Liver (tissue), 9 donors: ENCODE data around the gene PRAF2. TPM values are rescaled to one million over a fixed set of nuclear protein-coding genes. Genes with fewer than 3 reads are reported as not detected.

Experiments
- DNase-seq: peaks from one replicate; pipeline ENCODE4 v3.0.0-alpha.2; 2017; ENCODE audit warnings: low spot score
- H3K27ac ChIP-seq, 2 donors: one replicate each; pipeline ENCODE4 v1.7.0; 2013; ENCODE audit warnings: inconsistent platforms in 2 of 2, low read length in 2 of 2, control low read depth in 1 of 2, low read depth in 1 of 2, mild to moderate bottlenecking in 1 of 2
- H3K27me3 ChIP-seq, 4 donors: one replicate each; pipeline versions ENCODE4 v1.6.1 to v1.7.0; 2013; ENCODE audit warnings: low read length in 3 of 4, inconsistent platforms in 1 of 4, mild to moderate bottlenecking in 1 of 4, moderate library complexity in 1 of 4; ENCODE audit not compliant: control insufficient read depth in 4 of 4, insufficient read depth in 4 of 4
- H3K36me3 ChIP-seq, 4 donors: one replicate each; pipeline versions ENCODE4 v1.6.1 to v1.7.0; 2013; ENCODE audit warnings: low read length in 3 of 4, mild to moderate bottlenecking in 3 of 4, low read depth in 1 of 4, moderate library complexity in 1 of 4; ENCODE audit not compliant: control insufficient read depth in 4 of 4, insufficient read depth in 3 of 4
- H3K4me1 ChIP-seq, 4 donors: one replicate each; pipeline versions ENCODE4 v1.6.1 to v1.7.0; 2013; ENCODE audit warnings: low read length in 3 of 4, mild to moderate bottlenecking in 3 of 4, moderate library complexity in 1 of 4; ENCODE audit not compliant: control insufficient read depth in 4 of 4, insufficient read depth in 4 of 4
- H3K4me3 ChIP-seq, 3 donors: one replicate each; pipeline versions ENCODE4 v1.6.1 to v1.7.0; 2013; ENCODE audit warnings: low read length in 3 of 3, control low read depth in 1 of 3, low read depth in 1 of 3, mild to moderate bottlenecking in 1 of 3
- H3K9ac ChIP-seq, 2 donors: one replicate each; pipeline ENCODE4 v1.7.0; 2013; ENCODE audit warnings: low read length in 2 of 2, mild to moderate bottlenecking in 2 of 2, moderate library complexity in 2 of 2, control low read depth in 1 of 2, low read depth in 1 of 2
- H3K9me3 ChIP-seq, 4 donors: one replicate each; pipeline versions ENCODE4 v1.6.1 to v1.7.0; 2013; ENCODE audit warnings: low read length in 3 of 4; ENCODE audit not compliant: control insufficient read depth in 4 of 4
- ATF3 ChIP-seq: IDR thresholded peaks from 2 replicates; pipeline ENCODE4 v1.6.1; 2016; ENCODE audit warnings: antibody characterized with exemption
- CTCF ChIP-seq: fragments of 150-350 bp; IDR thresholded peaks from 2 replicates; pipeline ENCODE4 v1.5.1; 2017; ENCODE audit warnings: improper control_type of control experiment, low read depth, low read length; ENCODE audit not compliant: missing input control
- EGR1 ChIP-seq, 2 donors: IDR thresholded peaks; 2 replicates each; pipeline ENCODE4 v1.6.1; 2016 to 2018; ENCODE audit warnings: antibody characterized with exemption in 2 of 2, low read depth in 2 of 2
- FOXA1 ChIP-seq: IDR thresholded peaks from 2 replicates; pipeline ENCODE4 v1.6.1; 2016; ENCODE audit warnings: antibody characterized with exemption
- FOXA2 ChIP-seq: IDR thresholded peaks from 2 replicates; pipeline ENCODE4 v1.6.1; 2016; ENCODE audit warnings: antibody characterized with exemption
- GABPA ChIP-seq, 2 donors: IDR thresholded peaks in 1 of 2; conservative IDR thresholded peaks in 1 of 2; 2 replicates each; pipeline ENCODE4 v1.6.1; 2016; ENCODE audit warnings: antibody characterized with exemption in 2 of 2, mild to moderate bottlenecking in 1 of 2, moderate library complexity in 1 of 2
- HNF4A ChIP-seq, 2 donors: conservative IDR thresholded peaks; 2 replicates each; pipeline ENCODE4 v1.6.1; 2016; ENCODE audit warnings: antibody characterized with exemption in 2 of 2, mild to moderate bottlenecking in 2 of 2
- JUND ChIP-seq, 2 donors: IDR thresholded peaks; 2 replicates each; pipeline ENCODE4 v1.6.1; 2016; ENCODE audit warnings: antibody characterized with exemption in 2 of 2
- MAX ChIP-seq: IDR thresholded peaks from 2 replicates; pipeline ENCODE4 v1.6.1; 2016; ENCODE audit warnings: antibody characterized with exemption
- NR2F2 ChIP-seq: IDR thresholded peaks from 2 replicates; pipeline ENCODE4 v1.6.1; 2016; ENCODE audit warnings: antibody characterized with exemption
- RAD21 ChIP-seq, 2 donors: IDR thresholded peaks; 2 replicates each; pipeline ENCODE4 v1.6.1; 2016; ENCODE audit warnings: antibody characterized with exemption in 2 of 2, mild to moderate bottlenecking in 2 of 2
- REST ChIP-seq: IDR thresholded peaks from 2 replicates; pipeline ENCODE4 v1.6.1; 2016; ENCODE audit warnings: antibody characterized with exemption, mild to moderate bottlenecking
- RXRA ChIP-seq, 2 donors: IDR thresholded peaks; 2 replicates each; pipeline ENCODE4 v1.6.1; 2017 to 2018; ENCODE audit warnings: antibody characterized with exemption in 2 of 2, mild to moderate bottlenecking in 1 of 2
- TAF1 ChIP-seq: conservative IDR thresholded peaks from 2 replicates; pipeline ENCODE4 v1.6.1; 2016; ENCODE audit warnings: antibody characterized with exemption, mild to moderate bottlenecking
- ZBTB33 ChIP-seq: IDR thresholded peaks from 2 replicates; pipeline ENCODE4 v1.6.1; 2016; ENCODE audit warnings: antibody characterized with exemption
- WGBS: extraction: QIAGEN DNeasy Blood & Tissue Kit; methylation state at CpG from one replicate; pipeline ENCODE4 v1.1.7; 2013; 5-methylcytosine and 5-hydroxymethylcytosine counted together
- polyA plus RNA-seq, 2 donors: library from polyadenylated mRNA; stranded (reverse) in 1 of 2; unstranded in 1 of 2; fragments of 200-250 nt in 1 of 2; fragments of >200 nt in 1 of 2; fragmentation: Nextera tagmentation in 1 of 2; extraction: Ambion mirVana in 1 of 2; gene quantifications; one replicate each; pipeline versions ENCODE4 v1.2.1 to v1.2.3, GENCODE V29; 2013 to 2015
- total RNA-seq, 2 donors: library from RNA; depleted of rRNA; stranded (reverse); fragments of >200 nt; gene quantifications; one replicate each; pipeline ENCODE4 v1.2.3, GENCODE V29; 2014
- donor health status: healthy.
- donor health status: healthy.
- donor health status: healthy.
- donor health status: healthy.
- donor health status: healthy.

PRAF2 gene
- total and polyA plus RNA-seq, 4 donors, result 1.4 to 8.2 (median 3.9) TPM

GRCh38 chrX:49096419-49096818 is 22.6 kb upstream of the PRAF2 start:
- no peak for DNase-seq
- 99% methylated on average over 4 of the region's 4 CpGs for WGBS
- no peak overlapping the region for H3K9ac ChIP-seq
- no peak for TF ChIP-seq MAX
- TF ChIP-seq HNF4A (conservative IDR thresholded peaks at IDR 0.05), result no peak
- TF ChIP-seq JUND (IDR thresholded peaks at IDR 0.05), result no peak
- no peak for TF ChIP-seq CTCF
- TF ChIP-seq GABPA (IDR thresholded peaks at IDR 0.05 in 1 of 2, conservative IDR thresholded peaks at IDR 0.05 in 1 of 2), result no peak
- no peak for TF ChIP-seq FOXA1
- no peak for TF ChIP-seq ATF3
- TF ChIP-seq ZBTB33, result no peak
- no peak for TF ChIP-seq TAF1
- TF ChIP-seq FOXA2, result no peak
- TF ChIP-seq EGR1 (IDR thresholded peaks at IDR 0.05; ENCODE audit: low read depth in 2 of 2), result no peak
- no peaks in the 10 kb centered on the region for H3K36me3 ChIP-seq
- H3K4me1 ChIP-seq, result peaks cover 0 to 6% (median under 1%) of the 10 kb centered on the region in 4 donors
- H3K27ac ChIP-seq, result no peak overlapping the region
- no peaks in the 10 kb centered on the region for H3K27me3 ChIP-seq
- H3K4me3 ChIP-seq, result no peak overlapping the region
- H3K9me3 ChIP-seq, result no peaks in the 10 kb centered on the region

GRCh38 chrX:49089553-49089952 is 15.8 kb upstream of the PRAF2 start:
- Histone ChIP-seq H3K4me1 (no peaks in the 10 kb centered on the region), H3K27ac (no peak overlapping the region), H3K4me3 (no peak overlapping the region), H3K36me3 (no peaks in the 10 kb centered on the region), H3K27me3 (no peaks in the 10 kb centered on the region), H3K9me3 (no peaks in the 10 kb centered on the region), H3K9ac (no peak overlapping the region)
- DNase-seq, result no peak
- 90% methylated on average over 4 of the region's 4 CpGs for WGBS
- TF ChIP-seq MAX (no peak), ZBTB33 (no peak), REST (no peak), RAD21 (IDR thresholded peaks at IDR 0.05) (no peak), RXRA (IDR thresholded peaks at IDR 0.05) (no peak), CTCF (no peak), TAF1 (no peak), NR2F2 (no peak), FOXA2 (no peak), JUND (IDR thresholded peaks at IDR 0.05) (no peak), HNF4A (conservative IDR thresholded peaks at IDR 0.05) (no peak)
